CD4-positive, alpha-beta T cell treated with Interleukin-2 at 100 ng/mL for 4 hours (primary cell): Measurements from ENCODE around the gene MYADML2.
"Not testable (repeated sequence)": the region's sequence is repeated elsewhere in the genome, so short reads cannot be mapped to it uniquely, and the experiment has no call there.

Experiments
- DNase-seq: peaks from one replicate; pipeline ENCODE4 v3.0.0-alpha.2; 2020; ENCODE audit warnings: low spot score

Gene MYADML2, protein sequence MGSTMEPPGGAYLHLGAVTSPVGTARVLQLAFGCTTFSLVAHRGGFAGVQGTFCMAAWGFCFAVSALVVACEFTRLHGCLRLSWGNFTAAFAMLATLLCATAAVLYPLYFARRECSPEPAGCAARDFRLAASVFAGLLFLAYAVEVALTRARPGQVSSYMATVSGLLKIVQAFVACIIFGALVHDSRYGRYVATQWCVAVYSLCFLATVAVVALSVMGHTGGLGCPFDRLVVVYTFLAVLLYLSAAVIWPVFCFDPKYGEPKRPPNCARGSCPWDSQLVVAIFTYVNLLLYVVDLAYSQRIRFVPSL

DNA sequence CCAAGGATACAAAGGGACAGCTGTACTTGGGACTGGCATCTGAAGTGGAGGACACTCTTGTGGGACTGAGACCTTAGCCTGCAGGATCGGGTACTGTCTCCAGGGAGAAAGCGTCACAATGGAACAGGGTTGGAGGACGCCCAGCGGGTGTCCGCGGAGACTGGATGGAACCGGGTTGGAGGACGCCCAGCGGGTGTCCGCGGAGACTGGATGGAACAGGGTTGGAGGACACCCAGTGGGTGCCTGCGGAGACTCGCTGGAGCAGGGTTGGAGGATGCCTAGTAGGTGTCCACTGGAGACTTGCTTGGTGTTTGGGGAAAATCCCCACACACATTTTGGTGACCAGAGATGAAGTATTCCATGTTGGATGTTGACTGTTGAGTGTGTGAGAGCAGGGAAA lies at the start of gene MYADML2:
TSS of gene MYADML2 (minus strand) at position 45 of the 400 bp plus-strand sequence. CDS start 5,492 bp downstream, outside the sequence.
- DNase-seq: no peak

DNA sequence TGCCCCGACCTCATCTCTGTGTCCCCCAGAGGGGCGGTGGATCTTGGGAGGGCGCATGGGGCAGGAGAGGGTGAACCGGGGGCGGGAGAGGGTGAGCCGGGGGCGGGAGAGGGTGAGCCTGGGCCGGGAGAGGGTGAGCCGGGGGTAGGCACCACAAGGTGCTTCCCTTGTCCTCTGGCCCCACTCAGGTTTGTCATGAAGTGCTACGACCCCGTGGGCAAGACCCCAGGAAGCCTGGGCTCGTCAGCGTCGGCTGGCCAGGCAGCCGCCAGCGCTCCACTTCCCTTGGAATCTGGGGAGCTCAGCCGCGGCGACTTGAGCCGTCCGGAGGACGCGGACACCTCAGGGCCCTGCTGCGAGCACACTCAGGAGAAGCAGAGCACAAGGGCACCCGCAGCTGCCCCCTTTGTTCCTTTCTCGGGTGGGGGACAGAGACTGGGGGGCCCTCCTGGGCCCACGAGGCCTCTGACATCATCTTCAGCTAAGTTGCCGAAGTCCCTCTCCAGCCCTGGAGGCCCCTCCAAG lies 49.3 kb upstream of the MYADML2 start:
- DNase-seq: no peak

DNA sequence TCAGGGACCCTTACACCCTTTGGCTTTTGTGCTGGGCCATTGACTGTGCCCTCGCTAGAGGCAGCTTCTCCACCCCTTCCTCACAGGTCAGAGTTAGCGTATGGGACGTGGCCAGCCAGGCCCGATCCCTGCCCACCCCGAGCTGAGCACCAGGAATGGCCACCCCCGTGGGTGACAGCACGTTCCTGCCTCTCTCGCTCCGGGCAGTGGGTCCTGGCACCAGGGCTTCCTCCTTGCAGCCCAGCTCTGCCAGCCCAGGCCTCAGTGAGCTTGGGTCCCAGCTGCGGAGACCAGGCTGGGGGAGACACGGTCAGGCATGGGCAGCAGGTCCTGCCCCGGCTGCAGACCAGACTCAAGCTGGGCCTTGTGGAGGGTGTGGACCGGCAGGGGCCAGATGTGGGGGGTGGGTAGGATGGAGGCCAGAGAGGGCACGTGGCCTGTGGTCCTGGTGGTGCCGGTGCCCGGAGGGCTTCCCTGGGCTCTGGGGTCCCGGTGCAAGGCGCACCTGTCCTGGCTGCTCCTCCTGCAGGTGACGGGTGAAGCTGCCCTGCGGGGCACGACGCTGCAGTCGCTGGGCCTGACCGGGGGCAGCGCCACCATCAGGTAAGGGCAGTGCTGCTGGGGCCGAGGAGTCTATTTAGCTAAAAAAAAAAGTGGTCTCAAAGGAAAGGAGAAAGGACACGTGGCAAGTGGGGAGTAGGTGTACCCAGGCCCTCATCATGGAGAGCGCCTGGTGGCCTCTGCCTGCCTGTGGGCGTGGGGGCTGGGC lies 48.6 kb upstream of the MYADML2 start:
- DNase-seq: no peak

DNA sequence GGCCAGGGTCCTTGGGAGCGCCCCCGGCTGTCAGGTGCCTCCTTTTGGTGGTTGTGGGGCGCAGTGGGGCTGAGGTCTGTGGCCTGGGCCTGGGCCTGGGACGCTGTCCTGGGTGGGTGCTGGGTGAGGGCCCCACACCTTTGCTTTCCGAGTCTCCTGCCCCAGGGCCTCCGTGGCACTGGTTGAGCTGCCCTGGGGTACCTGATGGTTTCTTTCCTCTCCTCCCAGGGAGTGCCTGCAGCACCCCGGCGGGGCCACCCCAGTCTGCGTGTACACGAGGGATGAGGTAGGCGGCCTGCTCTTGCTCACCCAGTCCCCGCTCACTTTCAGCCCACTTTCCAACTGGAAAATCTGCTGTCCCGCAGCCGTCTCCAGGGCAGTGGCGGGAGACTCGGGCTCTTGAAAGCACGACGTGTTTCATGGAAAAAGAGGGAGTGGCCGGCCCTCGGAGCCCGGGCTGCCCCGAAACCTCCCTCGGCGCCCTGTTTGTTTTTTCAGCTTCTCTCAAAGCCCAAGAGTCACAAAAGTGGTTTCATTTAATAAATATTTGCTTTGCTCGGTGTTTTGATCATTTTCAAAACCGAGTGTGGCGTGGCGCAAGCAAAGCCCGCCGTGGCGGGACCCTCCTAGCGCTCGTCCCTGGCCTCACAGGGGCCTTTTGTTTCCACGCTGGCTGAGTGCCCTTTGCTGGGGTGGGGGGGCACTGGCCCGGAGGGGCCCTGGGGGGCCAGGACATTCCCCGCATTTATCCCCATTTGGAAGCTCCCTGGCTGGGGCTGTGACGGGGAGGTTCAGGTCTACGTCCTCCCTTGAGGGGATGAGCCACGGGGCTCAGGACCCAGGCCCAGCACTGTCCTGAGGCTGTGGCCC lies 47.8 kb upstream of the MYADML2 start:
- no peak for DNase-seq

DNA sequence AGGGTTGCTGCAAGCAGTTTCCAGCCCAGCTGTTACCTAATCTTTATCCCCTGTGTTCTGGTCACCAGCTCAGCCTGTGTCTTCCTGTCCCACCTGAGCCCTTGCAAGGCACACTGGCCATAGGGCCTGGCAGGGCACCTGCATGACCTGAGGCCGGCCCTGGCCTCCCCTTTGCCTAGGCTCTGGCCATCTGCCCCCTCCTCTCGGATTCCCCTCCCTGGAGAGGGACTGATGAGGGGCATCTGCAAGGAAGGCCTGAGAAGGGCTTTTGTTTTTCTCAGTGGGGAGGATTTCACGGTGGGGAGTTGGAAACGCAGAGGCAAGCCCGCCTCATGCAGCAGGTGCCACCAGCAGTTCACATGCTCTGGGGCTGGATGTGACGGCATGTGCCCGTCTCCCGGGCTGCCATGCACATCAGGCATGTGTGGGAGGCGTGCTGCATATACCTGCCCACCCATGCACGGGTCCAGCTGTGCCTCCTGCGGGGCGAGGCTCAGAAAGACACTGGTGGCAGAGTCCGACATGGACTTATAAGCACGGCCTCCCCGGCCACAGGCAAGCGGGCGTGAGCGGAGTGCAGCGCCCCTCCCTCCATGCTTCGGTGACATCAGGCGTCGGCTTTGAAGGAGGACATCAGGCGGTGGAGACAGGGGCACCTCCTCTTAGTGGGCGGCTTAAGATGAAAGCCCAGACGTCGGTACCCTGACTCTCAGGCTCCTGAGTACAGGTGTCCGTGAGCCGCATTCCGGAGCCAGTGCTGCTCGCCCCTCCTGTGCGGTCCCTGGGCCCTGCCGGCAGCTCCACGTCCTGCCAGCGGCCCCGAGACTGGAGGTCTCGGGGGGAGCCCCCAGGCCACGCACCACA lies 46.9 kb upstream of the MYADML2 start:
- DNase-seq: no peak

DNA sequence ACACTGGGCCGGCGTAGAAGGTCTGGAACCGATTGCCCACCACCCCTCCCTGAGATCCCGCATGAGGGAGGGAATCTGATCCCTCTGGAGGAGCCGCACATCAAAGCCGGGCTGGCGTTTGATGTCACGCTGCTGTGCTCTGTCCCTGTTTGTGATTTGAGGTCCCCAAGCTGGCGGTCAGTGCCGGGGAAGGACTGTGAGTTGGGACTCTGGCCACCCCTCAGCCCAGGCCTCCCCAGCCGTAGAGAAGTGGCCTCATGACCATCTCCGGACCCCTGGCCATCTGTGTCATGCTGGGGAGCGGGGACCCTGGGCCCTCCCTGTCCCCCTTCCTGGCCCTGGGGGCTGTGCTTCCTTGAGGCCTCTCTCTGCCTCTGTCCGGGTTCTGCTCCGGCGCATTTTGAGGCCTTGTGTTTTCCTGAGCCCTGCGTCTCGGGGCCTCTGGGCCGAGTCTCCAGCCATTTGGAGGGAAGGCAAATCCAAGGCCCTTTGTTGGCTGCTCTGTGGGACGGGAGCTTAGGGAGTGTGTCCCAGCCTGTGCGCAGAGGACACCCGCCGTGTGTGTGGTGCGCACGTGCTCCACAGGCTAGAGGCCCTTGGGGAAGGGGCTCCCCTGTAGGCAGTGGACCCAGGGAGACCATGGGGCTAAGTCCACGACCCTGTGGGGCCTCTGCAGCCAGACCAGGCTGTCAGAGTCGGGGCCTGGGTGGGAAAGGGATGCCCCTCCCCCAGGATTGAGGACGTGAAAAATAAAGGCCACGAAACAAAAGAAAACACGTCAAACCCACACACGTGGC lies 45.5 kb upstream of the MYADML2 start:
- DNase-seq: no peak

DNA sequence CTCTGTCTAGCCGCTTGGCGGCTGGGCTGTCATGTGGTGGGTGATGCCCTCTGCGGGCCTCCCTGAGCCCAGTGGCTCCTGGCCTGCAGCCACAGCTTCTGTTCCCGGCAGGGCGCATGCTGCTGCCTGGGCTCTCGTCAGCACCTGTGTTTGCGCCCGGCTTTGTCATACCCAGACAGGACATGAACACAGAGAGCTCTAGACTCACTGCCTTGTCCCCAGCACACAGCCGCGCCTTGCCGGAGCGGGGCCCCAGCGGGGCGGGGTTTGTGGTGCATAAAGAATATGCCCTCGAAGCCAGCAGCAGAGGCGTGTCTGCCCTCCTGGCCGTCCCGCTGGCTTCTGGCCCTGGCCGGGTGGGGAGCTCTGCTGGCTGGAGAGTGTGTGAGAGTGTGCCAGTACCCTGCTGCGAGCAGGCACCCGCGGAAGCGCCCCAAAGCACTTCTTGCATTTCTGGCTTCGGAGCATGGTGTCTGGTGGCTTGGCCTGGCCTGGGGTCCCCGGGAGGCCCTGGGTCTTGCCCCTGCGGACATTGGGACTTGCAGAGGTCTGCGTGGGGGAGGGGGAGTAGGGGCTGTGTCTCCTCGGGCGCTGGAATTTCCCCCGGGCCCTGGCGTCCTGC lies 44.8 kb upstream of the MYADML2 start:
- no peak for DNase-seq

DNA sequence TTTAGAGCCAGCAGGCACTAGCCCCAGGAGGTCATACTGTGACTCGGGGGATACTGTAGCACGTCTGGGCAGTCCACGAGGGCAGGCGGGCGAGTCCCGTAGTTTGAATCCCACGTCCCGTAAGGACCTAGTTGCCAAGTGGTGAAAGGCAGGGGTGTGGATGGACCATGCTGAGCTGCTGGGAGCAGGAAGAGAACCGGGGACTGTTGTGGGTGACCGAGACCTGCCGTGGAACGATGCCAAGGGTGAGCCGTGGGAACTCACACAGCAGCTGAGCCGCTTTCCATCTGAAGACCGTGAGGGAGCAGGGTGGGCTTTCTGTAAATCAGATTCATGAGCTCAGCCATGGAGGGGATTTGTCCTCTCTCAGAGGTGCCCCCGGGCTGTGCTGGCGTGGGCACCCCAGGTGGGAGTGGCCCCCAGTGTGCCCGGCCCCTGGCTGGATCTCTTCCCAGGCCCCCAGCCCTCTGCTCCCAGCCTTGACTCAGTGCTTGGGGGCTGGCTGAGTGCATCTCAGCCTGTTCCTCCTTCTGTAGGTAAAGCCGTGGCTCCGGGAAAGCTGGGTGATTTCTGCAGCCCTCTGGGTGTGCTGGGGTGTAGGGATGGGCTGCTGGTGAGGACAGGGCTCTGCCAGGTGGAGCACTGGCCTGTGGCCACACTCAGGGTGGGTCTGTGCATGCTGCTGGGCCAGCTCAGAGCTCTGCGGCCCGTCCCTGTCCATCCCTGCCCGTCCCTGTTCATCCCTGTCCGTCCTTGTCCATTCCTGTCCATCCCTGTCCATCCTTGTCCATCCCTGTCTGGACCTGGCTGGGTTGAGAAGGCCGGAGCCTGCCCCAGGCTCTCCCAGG lies 44.0 kb upstream of the MYADML2 start:
- no peak for DNase-seq

DNA sequence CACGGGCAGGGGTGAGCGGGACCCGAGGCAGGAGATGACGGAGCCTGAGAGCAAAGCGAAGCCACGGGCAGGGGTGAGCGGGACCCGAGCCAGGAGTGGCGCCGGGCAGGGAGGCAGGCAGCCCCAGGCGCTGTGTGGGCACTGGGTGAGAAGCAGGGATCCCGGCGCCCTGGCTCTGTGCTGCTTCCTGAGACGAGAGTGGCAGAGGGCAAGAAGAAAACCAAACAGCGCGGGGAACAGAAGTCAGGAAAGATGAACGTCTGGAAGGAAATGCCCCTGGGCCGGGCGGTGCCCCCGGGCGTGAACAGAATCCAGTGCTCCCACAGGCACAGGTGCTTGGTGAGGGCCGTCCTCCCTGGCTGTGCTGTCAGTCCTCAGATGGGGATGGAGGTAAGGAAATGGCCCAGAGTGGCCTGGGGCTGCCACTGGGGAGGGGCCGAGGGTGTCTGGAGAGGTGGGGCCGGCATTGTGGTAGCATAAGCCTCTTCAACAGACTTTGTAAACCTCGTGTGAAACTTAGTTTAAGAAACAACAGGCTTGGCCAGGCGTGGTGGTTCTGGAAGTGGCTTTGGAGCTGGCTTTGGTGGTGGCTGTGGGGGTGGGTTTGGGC lies 40.2 kb upstream of the MYADML2 start:
- DNase-seq: no peak

DNA sequence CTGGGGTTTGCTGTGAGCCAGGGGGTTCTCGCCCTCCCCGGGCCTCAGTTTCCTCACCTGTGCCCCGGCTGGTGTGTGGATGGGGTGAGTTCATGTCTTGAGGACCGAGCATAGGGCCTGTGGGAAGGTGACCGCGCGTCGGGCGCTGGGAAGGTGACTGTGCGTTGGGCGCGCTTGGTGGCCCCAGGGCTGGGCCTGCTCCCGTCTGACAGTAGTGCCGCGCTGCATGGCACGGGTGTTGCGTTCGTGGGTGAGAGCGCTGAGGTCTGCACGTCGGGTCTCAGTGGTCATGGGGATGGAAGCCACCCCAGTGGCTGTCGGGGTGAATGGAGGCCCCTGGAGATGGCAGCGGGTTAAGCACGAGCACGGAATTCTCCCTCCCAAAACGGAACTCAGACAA lies 39.6 kb upstream of the MYADML2 start:
- DNase-seq: no peak

DNA sequence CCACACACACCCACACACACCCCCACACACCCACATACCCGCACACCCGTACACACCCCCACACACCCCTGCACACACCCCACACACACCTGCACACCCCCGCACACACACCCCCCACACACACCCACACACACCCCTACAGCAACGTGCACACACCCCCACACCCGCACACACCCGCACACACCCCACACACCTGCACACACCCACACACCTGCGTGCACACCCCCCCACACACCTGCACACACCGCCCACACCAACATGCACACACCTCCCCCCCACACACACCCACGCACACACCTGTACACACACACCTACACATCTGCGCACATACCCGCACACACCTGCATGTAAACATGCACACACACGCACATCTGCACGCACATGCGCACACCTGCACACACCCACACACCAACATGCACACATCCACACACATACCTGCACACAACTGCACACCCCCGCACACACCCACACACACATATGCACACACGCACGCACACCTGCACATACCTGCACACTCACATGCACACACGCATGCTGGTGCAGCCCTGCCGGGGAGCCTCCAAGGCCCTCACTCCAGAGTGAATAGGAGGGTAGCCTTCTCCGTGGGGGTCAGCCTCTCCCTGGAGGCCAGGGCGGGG lies 37.9 kb upstream of the MYADML2 start:
- DNase-seq: no peak

DNA sequence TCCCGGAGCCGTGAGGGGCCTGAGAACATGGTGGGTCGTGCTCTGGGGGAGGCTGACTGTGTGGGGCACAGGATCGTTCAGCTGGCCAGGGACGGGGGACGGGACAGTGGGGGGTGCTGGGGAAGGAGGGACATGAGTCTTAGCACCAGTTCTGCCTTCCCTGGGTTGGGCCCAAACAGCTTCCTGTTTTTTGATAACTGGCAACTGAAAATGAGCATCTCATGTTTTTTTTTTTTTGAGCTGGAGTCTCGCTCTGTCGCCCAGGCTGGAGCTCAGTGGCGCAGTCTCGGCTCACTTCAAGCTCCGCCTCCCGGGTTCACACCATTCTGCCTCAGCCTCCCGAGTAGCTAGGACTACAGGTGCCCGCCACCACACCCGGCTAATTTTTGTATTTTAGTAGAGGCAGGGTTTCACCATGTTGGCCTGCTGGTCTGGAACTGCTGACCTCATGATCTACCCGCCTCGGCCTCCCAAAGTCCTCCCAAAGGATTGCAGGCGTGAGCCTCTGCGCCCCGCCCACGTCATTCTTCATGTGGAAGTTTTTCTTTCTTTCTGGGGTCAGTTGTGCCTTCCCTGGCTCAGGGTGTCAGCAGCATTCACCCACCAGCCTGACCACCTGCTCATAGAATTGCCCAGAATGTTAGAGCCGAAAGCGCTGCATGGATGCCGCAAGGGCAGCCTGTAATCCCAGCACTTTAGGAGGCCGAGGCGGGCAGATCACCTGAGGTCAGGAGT lies 36.8 kb upstream of the MYADML2 start:
- DNase-seq: no peak

DNA sequence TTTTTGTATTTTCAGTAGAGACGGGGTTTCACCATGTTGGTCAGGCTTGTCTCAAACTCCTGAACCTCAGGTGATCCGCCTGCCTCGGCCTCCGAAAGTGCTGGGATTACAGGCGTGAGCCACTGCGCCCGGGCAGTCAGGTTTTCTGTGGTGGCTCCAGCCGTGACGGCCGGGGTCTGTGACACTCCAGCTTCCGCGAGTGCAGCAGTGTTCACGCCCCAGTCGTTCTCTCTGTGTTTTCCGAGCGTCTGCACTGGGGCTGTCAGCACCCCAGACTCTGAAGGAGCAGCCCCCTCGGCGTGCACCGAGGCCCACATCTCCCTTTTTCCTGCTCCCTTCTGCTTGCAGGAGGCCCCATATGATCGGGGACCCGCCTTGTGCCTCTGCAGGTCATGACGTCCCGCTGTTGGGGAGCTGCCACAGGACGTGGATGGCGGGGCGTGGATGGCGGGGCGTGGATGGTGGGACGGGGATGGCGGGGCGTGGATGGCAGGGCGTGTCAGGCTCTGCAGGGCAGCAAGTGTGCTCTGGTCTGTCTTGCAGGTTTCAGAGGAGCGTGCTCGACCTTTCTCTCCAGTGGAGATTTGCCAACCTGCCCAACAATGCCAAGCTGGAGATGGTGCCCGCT lies 36.1 kb upstream of the MYADML2 start:
- DNase-seq: no peak

DNA sequence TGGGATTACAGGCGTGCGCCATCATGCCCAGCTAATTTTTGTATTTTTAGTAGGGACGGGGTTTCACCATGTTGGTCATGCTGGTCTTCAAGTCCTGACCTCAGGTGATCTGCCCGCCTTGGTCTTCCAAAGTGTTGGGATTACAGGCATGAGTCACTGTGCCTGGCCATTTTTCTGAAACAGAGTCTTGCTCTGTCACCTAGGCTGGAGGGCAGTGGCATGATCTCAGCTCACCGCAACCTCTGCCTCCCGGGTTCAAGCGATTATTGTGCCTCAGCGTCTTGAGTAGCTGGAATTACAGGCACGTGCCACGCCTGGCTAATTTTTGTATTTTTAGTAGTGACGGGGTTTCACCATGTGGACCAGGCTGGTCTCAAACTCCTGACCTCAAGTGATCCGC lies 34.5 kb upstream of the MYADML2 start:
- DNase-seq: not testable (repeated sequence)

DNA sequence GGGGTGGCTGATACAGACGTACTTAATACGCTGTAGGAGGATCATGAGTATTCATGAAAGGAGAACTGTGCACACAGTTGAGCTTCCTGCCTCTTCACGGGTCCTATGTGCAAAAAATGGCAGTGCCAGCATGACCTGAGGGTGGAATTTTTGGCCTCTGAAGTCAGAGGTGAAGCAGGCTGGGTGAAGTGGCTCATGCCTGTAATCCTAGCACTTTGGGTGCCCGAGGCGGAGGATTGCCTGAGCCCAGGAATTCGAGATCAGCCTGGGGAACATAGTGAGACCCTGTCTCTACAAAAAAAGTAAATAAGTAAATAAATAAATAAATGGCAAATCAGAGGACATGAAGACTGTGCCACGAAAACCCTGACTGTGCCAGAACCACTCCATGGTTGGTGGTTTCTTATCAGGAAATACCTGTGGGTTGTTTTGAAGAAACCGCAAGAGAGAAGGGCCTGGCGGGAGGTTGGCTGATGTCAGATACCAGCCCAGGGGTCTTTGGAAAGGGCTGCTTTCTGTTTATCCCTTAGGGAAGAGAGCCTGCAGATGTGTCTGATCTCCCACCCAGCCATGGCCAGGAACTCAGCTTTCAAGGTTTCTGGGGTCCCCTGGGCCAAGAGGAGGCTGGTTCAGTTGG lies 33.8 kb upstream of the MYADML2 start:
- DNase-seq: no peak

DNA sequence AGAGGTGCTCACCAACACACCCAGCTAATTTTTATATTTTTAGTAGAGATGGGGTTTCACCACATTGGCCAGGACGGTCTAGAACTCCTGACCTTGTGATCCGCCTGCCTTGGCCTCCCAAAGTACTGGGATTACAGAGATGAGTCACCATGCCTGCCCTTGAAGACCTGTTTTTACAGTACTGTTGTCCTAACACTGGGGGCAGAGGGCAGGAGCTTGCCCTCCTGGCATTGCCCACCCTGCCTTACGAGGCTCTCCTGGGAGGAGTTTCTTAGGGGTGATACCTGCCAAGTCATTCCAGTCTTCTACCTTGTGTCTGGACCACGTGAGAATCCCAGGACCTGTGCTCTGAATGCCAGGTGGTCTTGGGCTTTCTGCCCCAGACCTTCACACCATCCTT lies 33.1 kb upstream of the MYADML2 start:
- DNase-seq: no peak
